ENCODE data around the gene MYCBP2.

GRCh38 chr13:77026861-77027621, 299.9 kb downstream of the MYCBP2 start, which contains the start of gene FBXL3:
- TF ChIP-seq CTCF (IDR thresholded peaks at IDR 0.05; ENCODE audit: insufficient read depth, low read length, poor library complexity, severe bottlenecking) (no peak), EZH2phosphoT487 (conservative IDR thresholded peaks at IDR 0.05; ENCODE audit: low read length) (no peak)
